ENCODE results near the gene BICD2.
"Not testable (repeated sequence)": the region's sequence is repeated elsewhere in the genome, so short reads cannot be mapped to it uniquely, and the experiment has no call there.

The BICD2 gene

DNA sequence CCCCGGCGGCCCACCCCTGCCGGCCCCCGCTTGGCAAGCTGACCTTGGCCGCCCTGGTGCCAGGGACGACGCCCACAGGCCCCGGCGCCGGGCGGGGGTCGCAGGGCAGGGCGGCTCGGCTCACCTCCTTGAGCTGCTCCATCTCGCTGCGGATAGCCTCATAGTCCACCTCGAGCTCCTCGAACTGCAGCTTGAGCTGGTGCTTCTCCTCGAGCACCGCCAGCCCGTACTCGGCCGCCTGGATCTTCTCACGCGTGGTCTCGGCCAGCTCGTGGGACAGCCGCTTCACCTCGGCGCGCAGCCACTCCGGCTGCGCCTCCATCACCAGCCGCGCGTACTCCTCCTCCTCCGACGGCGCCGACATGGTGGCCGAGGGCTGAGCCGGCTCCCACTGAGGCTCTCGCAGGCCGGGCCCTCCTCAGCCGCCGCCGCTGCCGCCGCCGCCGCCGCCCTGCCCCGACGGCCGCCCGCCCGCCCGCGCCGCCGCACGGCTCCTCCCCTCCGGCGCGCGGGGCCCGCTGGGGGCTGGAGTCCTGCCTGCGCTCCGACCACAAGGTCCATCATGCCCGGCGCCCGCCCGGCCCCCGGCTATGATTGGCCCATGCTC, at the start of gene BICD2:
TSS of gene BICD2 (minus strand) at position 453 of the 607 bp plus-strand sequence. CDS start at position 364, 89 bp downstream.
- DNase-seq = no peak

DNA sequence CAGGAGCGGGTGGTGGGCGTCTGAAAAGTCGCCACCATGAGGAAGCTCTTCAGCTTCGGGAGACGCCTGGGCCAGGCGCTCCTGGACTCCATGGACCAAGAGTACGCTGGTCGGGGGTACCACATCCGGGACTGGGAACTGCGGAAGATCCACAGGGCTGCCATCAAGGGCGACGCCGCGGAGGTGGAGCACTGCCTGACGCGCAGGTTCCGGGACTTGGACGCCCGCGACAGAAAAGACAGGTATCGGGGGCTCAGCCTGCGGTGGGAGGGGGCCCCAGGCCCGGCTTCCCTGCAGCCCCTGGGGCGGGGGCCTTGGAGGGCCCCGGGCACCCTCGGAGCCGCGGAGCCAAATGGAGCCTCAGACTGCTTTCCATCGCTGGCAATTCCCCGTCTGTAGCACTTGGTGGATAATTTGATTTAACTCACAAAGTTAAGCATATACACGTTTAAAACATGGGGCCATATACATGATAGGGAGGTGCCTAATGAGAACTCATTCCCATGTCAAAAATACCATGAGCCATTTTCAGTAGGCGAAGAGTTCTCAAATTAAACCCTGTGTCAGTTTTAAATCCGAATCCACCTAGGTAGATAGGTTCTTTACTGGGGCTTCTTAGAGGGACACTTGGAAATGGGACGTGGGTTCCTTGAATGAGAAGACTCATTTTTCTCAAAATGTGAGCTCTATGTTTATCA, 45.1 kb upstream of the BICD2 start:
- DNase-seq = not testable (repeated sequence)

DNA sequence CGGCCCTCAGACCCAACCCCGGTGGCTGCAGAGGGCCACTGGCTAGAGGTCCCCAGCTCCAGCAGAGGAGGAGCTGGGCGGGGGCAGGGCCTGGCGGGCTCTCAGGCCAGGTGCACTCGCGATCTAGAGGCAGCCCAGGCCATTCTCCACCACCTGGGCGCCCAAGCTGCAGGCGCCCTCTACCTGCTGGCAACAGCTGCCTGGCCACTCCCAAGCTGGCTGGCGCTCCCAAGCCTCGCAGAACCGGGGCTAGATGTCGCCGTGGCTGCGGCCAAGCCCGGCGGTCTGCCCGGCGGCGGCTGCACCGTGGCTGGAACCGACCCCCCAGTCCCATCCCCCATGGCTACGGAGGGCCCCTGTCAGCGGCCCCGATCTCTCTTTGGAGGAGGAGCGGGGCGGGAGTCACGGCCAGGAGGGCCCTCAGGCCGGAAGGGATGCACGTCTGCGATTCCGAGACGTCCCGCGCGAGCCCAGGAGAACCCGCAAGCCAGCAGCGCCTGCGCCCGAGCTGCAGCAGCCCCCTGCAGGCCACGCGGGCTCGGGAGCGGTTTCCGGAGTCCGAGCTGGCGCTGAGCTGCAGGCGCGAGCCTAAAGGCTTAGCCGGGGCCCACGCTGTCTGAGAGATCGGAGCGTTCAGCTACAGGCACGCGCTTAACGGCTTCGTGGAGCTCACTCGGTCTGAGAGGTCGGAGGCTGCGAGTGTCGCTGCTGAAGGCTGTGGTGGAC, 44.3 kb upstream of the BICD2 start:
- no peak for DNase-seq

DNA sequence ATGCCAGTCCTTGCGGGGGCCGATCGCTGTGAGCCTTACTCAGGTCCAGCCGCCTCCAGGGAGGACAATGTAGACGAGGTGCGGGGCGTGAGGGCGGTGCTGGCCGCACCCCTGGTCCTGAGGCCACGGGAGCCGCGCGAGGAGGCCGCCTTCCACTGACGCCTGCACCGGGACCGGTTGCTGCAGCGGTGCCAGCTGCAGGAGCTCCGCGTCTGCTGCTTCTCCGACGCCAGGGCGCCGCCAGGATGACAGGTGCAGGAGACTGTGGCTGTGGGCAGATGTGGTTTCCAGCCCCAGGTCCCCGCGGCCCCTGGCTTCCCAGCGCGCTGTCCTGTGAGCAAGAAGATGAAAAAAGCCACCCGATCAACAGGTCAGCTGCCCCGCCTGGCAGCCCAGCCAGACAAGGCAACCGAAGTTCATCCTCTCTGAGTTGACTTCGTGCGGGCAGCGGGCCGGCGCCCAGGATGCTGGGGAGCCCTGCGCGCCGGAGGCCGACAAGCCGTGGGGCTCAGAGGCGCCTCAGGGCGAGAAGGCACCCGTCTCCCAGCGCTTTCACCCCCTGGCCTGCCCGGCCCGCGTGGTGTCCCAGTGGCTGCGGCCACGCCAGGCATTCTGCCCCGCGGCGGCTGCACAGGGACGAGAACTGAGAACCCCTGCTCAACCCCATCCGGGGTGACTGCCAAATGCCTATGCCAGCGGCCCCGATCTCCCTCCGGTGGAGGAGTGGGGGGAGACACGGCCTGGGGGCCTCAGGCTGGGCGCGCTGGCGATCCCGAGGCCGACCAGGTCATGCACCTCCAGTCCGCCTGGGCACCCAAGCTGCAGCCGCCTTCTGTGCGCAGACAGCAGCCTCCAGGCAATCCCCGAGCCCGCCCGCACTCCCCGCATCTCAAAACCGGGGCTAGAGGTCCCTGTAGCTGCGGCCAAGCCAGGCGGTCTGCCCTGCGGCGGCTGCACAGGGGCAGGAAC, 43.4 kb upstream of the BICD2 start:
- DNase-seq = no peak

DNA sequence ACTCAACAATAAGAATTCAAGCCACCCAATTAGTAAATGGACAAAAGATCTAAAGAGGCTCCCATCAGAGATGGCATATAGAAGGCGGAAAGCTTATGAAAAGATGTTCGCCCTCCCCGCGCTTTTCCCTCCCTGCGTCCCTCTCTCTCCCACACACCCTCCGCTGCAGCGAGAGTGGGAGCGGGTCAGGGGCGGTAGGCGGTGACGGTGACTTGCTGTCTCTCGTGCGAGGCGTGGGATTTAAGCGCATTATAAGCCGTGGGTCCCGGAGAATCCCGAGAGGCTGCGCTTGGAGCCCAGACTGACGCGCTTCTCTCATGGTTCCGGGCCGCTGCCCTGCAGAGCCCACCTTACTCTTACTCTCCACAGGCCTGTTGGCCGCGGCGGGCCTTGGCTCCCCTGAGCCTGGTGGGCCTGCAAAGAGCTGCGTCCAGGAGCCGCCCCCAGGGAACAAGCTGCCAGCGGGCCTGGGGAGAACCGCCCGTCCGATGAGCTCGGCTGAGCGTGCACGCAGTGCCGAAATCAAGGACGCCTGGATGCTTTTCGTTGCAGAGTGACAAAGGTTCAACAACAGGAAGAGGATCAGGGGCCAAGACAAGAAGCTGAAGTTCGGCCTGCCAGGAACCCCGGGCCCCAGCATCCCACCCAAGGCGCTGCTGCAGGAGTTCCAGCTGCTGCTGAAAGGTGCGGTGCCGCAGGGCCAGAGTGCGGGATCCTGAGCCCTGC, 42.6 kb upstream of the BICD2 start:
- DNase-seq = no peak

DNA sequence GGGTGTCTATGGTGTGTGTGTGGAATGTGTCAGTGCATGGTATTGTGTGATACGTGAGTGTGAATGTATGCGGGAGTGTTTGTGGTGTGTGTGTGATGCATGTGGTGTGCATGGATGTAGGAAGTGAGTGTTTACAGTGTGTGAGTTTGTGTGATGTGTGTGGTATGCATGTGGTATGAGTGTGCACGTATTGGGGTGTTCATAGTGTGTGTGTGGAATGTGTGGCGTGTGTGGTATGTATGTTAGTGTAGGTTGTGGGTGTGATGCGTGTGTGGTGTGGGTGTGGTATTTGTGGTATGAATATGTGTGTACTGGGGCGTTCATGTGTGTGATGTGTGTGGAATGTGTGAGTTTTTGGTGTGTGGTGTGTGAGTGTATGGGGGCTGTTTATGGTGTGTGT, 40.1 kb upstream of the BICD2 start:
- DNase-seq = no peak

DNA sequence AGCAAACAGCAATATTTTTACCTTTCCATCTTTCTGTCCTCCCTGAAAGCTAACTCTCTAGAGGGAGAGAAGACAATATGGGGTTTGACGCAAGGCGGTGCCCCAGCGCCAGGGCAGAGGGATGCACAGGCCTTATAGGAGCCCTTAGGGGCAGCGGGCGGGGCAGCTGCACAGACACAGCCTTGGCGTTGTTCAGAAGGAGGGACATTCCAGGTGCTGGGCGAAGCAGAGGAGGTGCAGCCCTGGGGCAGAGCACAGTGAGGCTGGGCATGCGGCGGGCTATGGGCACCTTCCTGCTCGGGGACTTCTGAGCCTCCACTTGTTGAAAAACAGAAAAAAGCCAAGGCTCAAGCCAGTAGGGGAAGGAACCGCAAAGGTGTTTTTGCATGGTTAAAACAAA, 33.7 kb upstream of the BICD2 start:
- no peak for DNase-seq

DNA sequence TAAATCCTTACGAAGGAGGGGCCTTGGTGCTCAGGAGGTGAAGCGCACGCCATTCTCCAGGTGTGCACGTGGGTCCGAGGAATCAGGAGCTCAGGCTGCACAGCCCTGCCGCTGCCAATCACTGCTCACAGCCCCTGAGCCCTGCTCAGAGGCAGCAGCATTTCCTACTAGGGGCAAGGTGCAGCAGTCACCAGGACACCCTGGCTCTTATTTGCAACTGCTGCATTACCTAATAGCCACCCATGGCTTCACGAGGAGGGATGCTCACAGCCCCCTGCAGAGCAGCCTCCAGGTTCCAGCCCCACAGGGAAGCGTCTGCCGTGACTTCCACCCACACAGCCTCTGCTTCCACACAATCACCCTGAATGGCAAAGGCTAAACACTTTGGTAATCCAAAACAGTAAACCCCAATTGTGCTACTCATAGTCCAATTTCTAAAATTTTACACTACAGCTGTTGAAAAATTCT, 31.7 kb upstream of the BICD2 start:
- DNase-seq = not testable (repeated sequence)

DNA sequence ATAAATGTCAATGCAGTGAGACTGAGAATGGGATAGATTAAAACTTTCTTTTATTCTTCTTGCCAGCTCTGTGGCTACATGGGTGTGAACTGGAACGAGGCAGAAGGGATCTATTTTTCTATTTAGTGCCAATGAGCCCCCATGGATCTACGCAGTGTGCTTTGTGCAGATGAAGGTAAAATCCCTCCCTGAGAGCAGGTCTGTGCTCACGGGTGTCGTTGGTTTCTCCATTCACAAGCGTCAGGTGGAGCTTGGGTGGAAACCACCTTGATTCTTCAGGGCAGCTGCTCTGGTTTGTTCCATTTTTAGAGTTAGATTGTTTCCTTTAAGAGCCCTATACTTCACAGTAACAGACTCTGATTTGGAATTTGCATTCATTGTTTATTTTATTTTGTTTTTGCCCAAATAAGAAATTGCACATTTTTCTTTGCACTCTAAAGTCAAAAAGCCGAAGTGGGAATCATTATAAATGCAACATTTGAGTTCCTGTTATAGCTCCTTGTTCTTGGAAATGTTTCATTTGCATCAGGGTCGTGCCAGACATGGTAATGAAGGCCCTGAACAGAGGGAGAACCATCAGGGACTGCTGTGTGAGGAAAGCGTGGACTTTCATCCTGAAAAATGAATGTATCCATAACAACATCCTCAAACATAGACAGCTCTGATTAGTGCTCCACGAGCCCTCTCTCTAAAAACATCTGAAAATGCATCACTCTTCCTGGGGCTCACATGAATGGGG, 31.1 kb upstream of the BICD2 start:
- no peak for DNase-seq

DNA sequence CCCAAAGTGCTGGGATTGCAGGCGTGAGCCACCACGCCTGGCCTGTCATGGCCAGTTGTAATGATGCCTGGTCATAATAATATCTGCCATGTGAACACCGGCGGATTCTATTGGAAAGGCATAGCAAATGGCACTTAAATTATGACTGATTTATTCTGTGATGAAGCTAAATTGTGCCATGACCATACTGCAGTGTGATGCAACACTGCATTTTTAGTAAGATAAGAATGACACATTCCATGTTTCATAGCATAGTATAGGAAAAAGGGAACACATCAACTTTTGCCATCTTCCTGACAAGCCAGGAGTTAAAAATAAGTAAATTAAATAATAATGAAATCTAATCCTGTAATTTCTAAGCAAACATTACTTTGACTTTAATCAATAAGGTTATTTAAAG, 30.4 kb upstream of the BICD2 start:
- DNase-seq = no peak

DNA sequence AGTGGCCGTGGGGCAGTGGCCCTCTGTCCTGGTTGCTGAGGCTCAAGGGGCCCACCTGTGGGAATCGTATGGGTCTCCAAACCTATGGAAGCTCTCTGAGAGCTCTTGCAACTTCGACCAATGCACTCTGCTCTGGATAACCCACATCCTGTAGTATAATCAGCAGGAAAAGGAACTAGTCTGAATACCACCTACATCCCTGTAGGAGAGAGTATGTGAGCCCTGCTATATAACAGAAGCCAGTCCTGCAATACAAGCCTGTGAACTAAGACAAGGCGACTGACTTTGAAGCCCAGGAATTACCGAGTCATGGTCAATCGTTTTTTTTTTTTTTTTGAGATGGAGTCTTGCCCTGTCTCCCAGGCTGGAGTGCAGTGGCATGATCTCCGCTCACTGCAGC, 29.8 kb upstream of the BICD2 start:
- no peak for DNase-seq

DNA sequence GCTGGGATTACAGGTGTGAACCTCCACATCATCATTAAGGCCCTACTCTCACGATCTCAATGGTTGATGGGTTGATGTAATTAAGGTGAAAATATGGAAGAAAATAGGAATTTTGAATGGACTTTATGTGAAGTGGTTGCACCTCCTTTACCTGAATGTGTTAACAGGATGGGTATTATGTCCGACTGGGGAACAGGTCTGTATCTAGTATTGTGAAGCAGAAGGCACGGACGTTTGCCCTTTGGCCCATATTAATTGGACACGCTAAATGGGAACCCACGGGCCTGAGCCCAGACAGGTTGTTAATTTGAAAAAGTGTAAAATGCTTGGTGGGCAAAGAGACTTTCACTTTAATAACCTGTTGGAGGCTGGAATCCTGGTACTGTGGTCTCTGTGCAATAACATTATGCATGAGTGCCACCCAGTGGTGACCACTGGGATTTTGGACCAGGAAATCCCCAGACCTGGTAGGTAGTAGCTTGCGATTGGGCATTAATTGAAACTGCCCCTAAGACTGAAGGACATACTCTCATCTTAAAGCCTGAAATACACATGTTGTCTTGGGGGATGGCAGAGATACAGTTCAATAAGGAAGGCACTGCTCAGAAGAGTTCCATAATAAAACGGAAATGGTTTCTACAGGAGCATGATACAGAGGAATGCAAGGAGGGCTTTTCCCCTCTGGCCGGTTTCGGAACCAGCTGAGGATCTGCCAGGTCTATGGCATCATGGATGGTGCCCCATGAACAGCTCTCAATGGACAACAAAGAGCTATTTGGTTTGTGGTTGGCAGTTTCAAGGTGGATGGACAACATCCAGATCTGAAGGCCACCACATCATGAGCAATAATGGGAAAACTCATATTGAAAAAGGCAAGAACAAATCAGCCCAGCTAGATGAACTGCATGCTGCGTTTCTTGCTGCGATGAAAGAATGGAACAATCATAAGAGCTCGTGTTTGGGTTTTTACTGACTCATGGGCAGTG, 26.2 kb upstream of the BICD2 start:
- peak; percentile 12 for DNase-seq

DNA sequence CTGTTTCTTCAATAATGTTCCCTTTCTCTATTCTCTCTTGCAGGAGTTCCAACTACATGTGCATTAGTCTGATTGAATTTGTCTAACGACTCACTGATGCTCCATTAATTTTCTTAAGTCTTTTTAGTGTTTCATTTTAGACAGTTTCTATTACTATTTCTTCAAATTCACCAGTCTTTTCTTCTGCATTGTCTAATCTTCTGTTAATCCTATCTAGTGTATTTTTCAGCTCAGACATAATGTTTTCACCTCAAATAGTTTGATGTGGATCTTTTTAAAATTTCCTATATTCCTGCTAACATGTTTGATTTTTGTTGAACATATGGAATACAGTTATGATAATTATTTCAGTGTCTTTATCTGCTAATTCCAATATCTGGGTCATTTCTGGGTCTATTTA, 21.7 kb upstream of the BICD2 start:
- no peak for DNase-seq

DNA sequence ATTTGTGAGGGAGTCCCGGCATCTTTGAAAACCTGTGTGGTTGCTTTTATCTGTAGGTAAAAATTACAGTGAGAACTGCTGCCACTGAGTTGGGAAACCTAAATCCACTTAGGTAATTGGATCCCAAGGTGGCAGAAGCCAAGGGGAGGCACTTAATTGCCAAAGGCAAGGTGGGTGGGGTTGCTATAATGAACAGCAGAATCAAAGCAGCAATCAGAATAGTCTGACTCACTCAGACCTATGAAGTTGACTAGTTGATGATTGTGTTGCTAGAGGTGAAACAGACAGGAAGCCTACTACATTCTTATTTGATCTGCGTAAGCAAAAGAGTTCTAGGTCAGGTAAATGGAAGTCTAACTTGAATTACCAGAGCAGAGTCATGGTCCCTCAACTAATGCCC, 17.3 kb upstream of the BICD2 start:
- peak; percentile 25 for DNase-seq

DNA sequence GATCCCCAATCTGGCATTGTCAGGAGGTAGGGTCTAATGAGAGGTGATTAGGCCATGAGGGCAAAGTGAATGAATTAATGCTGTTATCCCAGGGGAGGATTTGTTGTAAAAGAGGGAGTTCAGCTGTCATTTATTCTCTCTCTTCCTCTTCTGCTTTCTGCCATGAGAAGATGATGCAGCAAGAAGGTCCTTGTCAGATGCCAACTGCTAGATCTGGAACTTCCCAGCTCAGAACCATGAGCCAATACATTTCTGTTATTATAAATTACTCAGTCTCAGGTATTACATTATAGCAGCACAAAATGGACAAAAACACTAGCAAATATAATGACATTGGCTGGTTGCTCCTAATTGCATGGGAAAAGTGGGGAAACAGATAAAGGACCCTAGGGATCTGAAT, 15.6 kb upstream of the BICD2 start:
- no peak for DNase-seq

DNA sequence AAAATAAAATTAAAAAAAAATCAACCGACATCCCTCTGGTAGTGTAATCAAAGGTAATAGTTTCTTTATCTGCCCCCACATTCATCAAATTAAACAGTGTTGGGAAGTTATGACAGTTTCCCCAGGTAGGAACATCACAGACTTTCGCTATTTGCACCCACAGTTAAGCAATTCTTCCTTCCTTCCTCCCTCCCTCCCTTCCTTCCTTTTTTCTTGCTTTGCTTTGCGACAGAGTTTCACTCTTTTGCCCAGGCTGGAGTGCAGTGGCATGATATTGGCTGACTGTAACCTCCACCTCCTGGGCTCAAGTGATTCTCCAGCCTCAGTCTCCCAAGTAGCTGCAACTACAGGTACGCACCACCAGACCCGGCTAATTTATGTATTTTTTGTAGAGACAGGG, 10.8 kb upstream of the BICD2 start:
- DNase-seq = no peak

DNA sequence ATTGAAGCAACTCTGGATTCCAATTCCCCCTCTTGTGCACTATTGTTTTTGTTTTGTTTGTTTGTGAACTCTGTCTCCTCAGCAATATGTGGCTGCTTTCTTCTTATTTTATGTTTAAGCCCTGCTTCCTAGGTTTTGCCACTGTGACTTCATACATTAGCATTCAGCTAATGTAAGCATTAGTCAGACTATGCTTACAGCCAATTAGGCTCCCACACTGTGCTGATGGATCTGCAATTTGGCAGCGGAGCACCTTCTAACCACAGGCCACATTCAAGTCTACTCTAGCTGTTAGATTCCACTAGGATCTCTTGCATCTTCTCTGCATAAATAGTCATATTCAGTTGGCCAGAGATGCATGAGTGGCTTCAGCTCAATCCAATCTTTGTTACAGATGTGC, 9.6 kb upstream of the BICD2 start:
- no peak for DNase-seq

DNA sequence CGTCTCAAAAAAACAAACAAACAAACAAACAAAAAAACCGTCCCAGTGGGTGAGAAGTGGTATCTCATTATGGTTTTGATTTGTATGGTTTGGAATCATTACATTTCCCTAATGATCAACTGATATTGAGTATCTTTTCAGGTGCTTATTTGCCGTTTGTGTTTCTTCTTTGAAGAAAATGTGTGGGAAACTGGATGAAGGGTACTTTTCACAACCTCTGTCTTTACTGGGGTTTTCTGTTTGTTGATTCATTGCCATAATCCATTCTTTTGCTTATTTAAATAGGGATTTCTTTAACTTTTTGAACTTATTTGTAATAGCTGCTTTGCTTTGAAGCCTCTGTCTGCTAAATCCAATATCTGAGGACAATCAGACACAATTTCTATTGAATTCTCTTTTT, 9.2 kb upstream of the BICD2 start:
- no peak for DNase-seq

DNA sequence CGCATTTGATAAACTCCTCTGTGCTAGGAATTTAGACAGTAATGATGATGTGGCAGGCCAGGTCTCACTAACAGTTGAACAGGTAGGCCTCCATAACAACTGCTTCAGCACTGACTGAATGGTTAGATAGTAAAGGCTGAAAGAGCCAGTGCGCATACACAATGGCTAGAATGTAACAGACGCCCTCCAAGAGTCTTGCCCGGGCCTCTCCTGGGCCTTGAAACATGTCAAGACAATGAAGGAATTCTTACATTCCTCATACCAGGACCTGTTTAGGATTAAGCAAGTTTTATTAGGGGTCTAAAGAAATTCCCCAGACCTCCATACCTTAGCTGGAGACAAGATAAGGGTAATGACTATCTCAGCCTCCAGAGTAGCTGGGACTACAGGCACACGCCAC, 6.7 kb upstream of the BICD2 start:
- no peak for DNase-seq

DNA sequence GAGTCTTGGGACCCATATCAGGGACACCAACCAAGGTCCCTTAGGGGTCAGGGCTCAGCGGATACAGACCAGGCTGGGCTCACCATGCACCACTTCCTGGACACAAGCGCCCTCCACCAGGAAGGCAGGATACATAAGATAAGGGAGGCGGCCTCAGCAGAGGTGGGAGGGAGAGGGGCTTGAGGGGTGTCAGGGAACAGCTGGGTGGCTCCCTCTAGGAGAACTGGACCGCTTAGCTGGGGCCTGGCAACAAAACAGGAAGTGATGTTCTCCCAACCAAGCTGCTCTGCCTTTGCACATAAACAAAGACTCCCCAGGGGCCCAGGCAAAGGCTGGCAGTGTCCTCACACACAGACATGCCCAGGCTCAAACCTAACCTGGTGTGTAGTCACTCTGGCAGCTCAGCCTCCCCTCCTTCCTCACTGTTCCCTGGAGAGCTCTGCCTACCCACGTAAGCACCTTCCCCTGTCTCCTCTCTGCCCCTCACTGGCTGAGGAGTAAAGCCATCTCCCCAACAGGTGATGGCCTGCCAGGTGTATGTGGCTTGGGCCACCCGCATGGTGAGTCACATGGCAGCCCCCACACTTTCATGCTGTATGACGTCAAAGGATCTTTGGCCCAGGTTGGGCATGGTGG, 5.8 kb upstream of the BICD2 start:
- peak; percentile 71 for DNase-seq

Data from NCI-H1436 treated with DMSO at 0.1 percent for 48 hours (cell line).